CD14-positive monocyte (primary cell): ENCODE measurements around the gene ABHD11. TPM values are rescaled to one million over a fixed set of nuclear protein-coding genes. Genes with fewer than 3 reads are reported as not detected.

Source experiments
- DNase-seq, 3 donors: peaks; one replicate each; pipeline ENCODE4 v3.0.0-alpha.2; 2011 to 2022
- H2AFZ ChIP-seq: 2 replicates; pipeline ENCODE4 v1.6.0; 2012; ENCODE audit warnings: mild to moderate bottlenecking, low read depth, low read length, inconsistent platforms; ENCODE audit not compliant: insufficient read depth, poor library complexity, severe bottlenecking
- H3K27ac ChIP-seq, 2 donors: 1 replicate in 1 of 2; 2 replicates in 1 of 2; pipeline ENCODE4 v1.5.1; 2012 to 2013; ENCODE audit warnings: low read length in 2 of 2, control low read depth in 1 of 2, inconsistent platforms in 1 of 2, low read depth in 1 of 2, mild to moderate bottlenecking in 1 of 2
- H3K27me3 ChIP-seq, 2 donors: one replicate each; pipeline versions ENCODE4 v1.6.0 to v1.6.1; 2011 to 2013; ENCODE audit warnings: low read length in 2 of 2; ENCODE audit not compliant: control insufficient read depth in 2 of 2, insufficient read depth in 2 of 2
- H3K36me3 ChIP-seq, 2 donors: replicated peaks in 1 of 2; 1 replicate in 1 of 2; 2 replicates in 1 of 2; pipeline versions ENCODE4 v1.5.1 to v1.6.1; 2012 to 2013; ENCODE audit warnings: low read length in 2 of 2, control low read depth in 1 of 2, inconsistent platforms in 1 of 2, mild to moderate bottlenecking in 1 of 2; ENCODE audit not compliant: insufficient read depth in 2 of 2, control insufficient read depth in 1 of 2
- H3K4me1 ChIP-seq, 2 donors: 1 replicate in 1 of 2; 2 replicates in 1 of 2; pipeline versions ENCODE4 v1.5.1 to v1.6.1; 2012 to 2013; ENCODE audit warnings: low read length in 2 of 2, control low read depth in 1 of 2, inconsistent platforms in 1 of 2, mild to moderate bottlenecking in 1 of 2, moderate library complexity in 1 of 2; ENCODE audit not compliant: insufficient read depth in 2 of 2, control insufficient read depth in 1 of 2
- H3K4me2 ChIP-seq: replicated peaks from 2 replicates; pipeline ENCODE3; 2012; ENCODE audit warnings: low read length, moderate library complexity, mild to moderate bottlenecking; ENCODE audit not compliant: poor library complexity, severe bottlenecking; ENCODE audit errors: extremely low read depth
- H3K4me3 ChIP-seq, 3 experiments: fragments of 200-600 bp in 1 of 3; sonication (generic) in 1 of 3; replicated peaks in 1 of 3; 1 replicate in 2 of 3; 2 replicates in 1 of 3; pipeline ENCODE4 v1.5.1; 2011 to 2013; ENCODE audit warnings: low read length in 3 of 3, mild to moderate bottlenecking in 3 of 3, control low read depth in 2 of 3, low read depth in 2 of 3, inconsistent platforms in 1 of 3, moderate library complexity in 1 of 3
- H3K79me2 ChIP-seq: 2 replicates; pipeline ENCODE4 v1.6.0; 2012; ENCODE audit warnings: mild to moderate bottlenecking, control low read depth, inconsistent platforms, low read length, moderate library complexity; ENCODE audit not compliant: insufficient read depth
- H3K9ac ChIP-seq: 2 replicates; pipeline ENCODE4 v1.6.0; 2017; ENCODE audit warnings: low read length, mild to moderate bottlenecking; ENCODE audit not compliant: insufficient read depth, poor library complexity, severe bottlenecking
- H3K9me3 ChIP-seq, 2 donors: replicated peaks in 1 of 2; 1 replicate in 1 of 2; 2 replicates in 1 of 2; pipeline versions ENCODE4 v1.5.1 to v1.6.1; 2012 to 2013; ENCODE audit warnings: low read length in 2 of 2, control low read depth in 1 of 2; ENCODE audit not compliant: control insufficient read depth in 1 of 2, insufficient read depth in 1 of 2
- H4K20me1 ChIP-seq: 2 replicates; pipeline ENCODE4 v1.6.0; 2012; ENCODE audit warnings: mild to moderate bottlenecking, low read length, control low read depth, moderate library complexity; ENCODE audit not compliant: insufficient read depth
- H3K27ac Mint-ChIP-seq, 7 donors: one replicate each; pipeline ENCODE4 v1.8.0; 2020; ENCODE audit warnings: mild to moderate bottlenecking in 7 of 7, mixed read lengths in 7 of 7, moderate library complexity in 6 of 7, inconsistent platforms in 2 of 7
- H3K27me3 Mint-ChIP-seq, 3 donors: one replicate each; pipeline ENCODE4 v1.8.0; 2021 to 2022; ENCODE audit warnings: low read depth in 3 of 3, mild to moderate bottlenecking in 3 of 3, mixed read lengths in 3 of 3, moderate library complexity in 3 of 3, inconsistent platforms in 1 of 3
- H3K36me3 Mint-ChIP-seq, 2 donors: one replicate each; pipeline ENCODE4 v1.8.0; 2020; ENCODE audit warnings: mixed read lengths in 2 of 2, inconsistent platforms in 1 of 2, mild to moderate bottlenecking in 1 of 2
- H3K4me1 Mint-ChIP-seq: one replicate; pipeline ENCODE4 v1.8.0; 2020; ENCODE audit warnings: mild to moderate bottlenecking, mixed read lengths
- H3K4me3 Mint-ChIP-seq, 2 donors: one replicate each; pipeline ENCODE4 v1.8.0; 2020; ENCODE audit warnings: mild to moderate bottlenecking in 2 of 2, mixed read lengths in 2 of 2, moderate library complexity in 1 of 2
- H3K9me3 Mint-ChIP-seq, 7 donors: one replicate each; pipeline ENCODE4 v1.8.0; 2020 to 2022; ENCODE audit warnings: mixed read lengths in 7 of 7, mild to moderate bottlenecking in 6 of 7, moderate library complexity in 6 of 7, inconsistent platforms in 2 of 7
- CTCF ChIP-seq: fragments of 200-600 bp; IDR thresholded peaks from one replicate; pipeline ENCODE4 v1.8.0; 2022; ENCODE audit warnings: antibody characterized with exemption, mild to moderate bottlenecking
- WGBS: methylation state at CpG from one replicate; pipeline ENCODE4 v1.1.5; 2013; ENCODE audit warnings: missing lambda C conversion rate; ENCODE audit not compliant: insufficient coverage; 5-methylcytosine and 5-hydroxymethylcytosine counted together
- intact Hi-C, 2 donors: fragments of 100-400 bp; cut with micrococcal nuclease; formaldehyde crosslinking; loops; one replicate each; pipeline versions ENCODE4 v1.15.0 to v1.15.1; 2023
- polyA plus RNA-seq, 3 donors: library from polyadenylated mRNA; depleted of rRNA in 1 of 3; unstranded in 2 of 3; stranded (reverse) in 1 of 3; fragments of 300-500 nt in 2 of 3; fragments of >200 nt in 1 of 3; fragmentation: Illumina TruSeq in 2 of 3; gene quantifications; 1 replicate in 2 of 3; 2 replicates in 1 of 3; pipeline ENCODE4 v1.2.3, GENCODE V29; 2012 to 2021

The ABHD11 gene
- polyA plus RNA-seq, 3 donors, result 20.3 to 23.5 (median 22.1) TPM

DNA sequence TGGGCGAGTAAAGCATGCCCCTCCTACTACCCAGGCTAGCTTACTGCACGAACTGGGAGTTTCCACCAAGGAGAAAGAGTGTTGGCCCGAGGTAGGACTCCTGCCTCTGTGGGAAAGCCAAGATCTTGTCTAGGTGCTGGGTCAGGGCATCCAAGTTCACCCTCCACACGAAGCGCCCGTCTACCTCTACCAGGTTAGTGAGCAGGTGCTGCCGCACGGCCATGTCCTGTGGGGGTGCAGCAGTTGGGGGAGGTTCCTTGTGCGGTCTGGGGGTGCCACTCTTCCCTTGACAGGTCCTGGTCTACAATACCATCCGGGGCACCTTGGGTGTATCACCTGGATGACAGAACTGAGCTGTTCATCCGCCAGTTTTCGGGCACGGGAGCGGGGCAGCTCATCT, 1.7 kb downstream of the ABHD11 start:
- Mint-ChIP-seq H3K27me3 (peaks cover 18 to 34% (median 27%) of the 10 kb centered on the region in 3 donors), H3K27ac (peak overlapping the region in 1 of 7 donors; percentile 66), H3K36me3 (peaks cover 12 to 23% of the 10 kb centered on the region in 2 donors), H3K4me1 (peaks cover 22% of the 10 kb centered on the region), H3K9me3 (peaks cover 0 to 9% (median 5%) of the 10 kb centered on the region in 7 donors), H3K4me3 (no peak overlapping the region)
- whole genome bisulfite sequencing, result 96% methylated on average over 8 of the region's 14 CpGs
- no peak overlapping the region for H3K4me3 ChIP-seq
- H3K4me2 ChIP-seq, result no peak overlapping the region
- peaks cover 26 to 39% of the 10 kb centered on the region in 2 donors for H3K4me1 ChIP-seq
- H3K9me3 ChIP-seq, result peaks cover 0 to 7% of the 10 kb centered on the region in 2 donors
- peaks cover 12% of the 10 kb centered on the region for H4K20me1 ChIP-seq
- H3K79me2 ChIP-seq, result peaks cover 5% of the 10 kb centered on the region
- intact Hi-C loops, result loop anchor here (5.0 to 10.0 kb wide), 2 partner anchors 55 to 118 kb away; partner anchors contain the start of genes BUD23 (in 2 of the 2) and DNAJC30 (in 2 of the 2)
- H3K27ac ChIP-seq, result no peak overlapping the region
- H3K36me3 ChIP-seq, result peaks cover 13 to 15% of the 10 kb centered on the region in 2 donors
- DNase-seq, result no peak
- no peak for TF ChIP-seq CTCF
- no peak overlapping the region for H3K9ac ChIP-seq
- H3K27me3 ChIP-seq, result peaks cover 0 to 9% of the 10 kb centered on the region in 2 donors
- no peak overlapping the region for H2AFZ ChIP-seq

DNA sequence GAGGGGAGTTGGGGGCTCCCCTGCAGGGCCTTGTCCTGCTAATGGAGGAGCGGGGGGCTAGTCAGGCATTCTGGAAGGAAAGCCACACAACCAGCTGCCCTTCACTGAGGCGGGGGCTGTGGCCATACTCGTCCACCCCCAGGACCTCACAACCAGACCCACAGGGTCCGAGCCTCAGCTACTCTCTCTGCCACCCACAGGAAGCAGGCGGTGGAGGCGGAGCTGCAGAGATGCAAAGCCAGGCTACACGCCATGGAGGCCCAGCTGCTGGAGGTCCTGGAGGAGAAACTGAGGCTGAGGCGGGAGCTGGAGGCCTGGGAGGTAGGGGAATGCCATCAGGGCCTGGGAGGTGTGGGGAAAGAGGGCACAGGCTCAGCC, 3.1 kb downstream of the ABHD11 start:
- peak overlapping the region in 4 of 7 donors; percentile 35 to 88 (median 61) for H3K27ac Mint-ChIP-seq
- H3K36me3 ChIP-seq, result peaks cover 13 to 15% of the 10 kb centered on the region in 2 donors
- H3K9me3 Mint-ChIP-seq, result peaks cover 0 to 11% (median 5%) of the 10 kb centered on the region in 7 donors
- DNase-seq, result no peak
- peaks cover 12 to 23% of the 10 kb centered on the region in 2 donors for H3K36me3 Mint-ChIP-seq
- no peak overlapping the region for H3K4me3 ChIP-seq
- H3K27me3 Mint-ChIP-seq, result peaks cover 16 to 41% (median 33%) of the 10 kb centered on the region in 3 donors
- no peak overlapping the region for H3K4me2 ChIP-seq
- peaks cover 0 to 10% of the 10 kb centered on the region in 2 donors for H3K27me3 ChIP-seq
- intact Hi-C loops, result loop anchor here (5.0 to 10.0 kb wide), 2 partner anchors 53 to 119 kb away; partner anchors contain the start of genes BUD23 (in 2 of the 2) and DNAJC30 (in 2 of the 2)
- H3K79me2 ChIP-seq, result peaks cover 5% of the 10 kb centered on the region
- peaks cover 0 to 7% of the 10 kb centered on the region in 2 donors for H3K9me3 ChIP-seq
- H4K20me1 ChIP-seq, result peaks cover 12% of the 10 kb centered on the region
- H2AFZ ChIP-seq, result no peak overlapping the region
- no peak overlapping the region for H3K27ac ChIP-seq
- 85% methylated on average over 8 of the region's 8 CpGs for WGBS
- H3K4me3 Mint-ChIP-seq, result no peak overlapping the region
- no peak overlapping the region for H3K9ac ChIP-seq
- H3K4me1 ChIP-seq, result peaks cover 30 to 47% of the 10 kb centered on the region in 2 donors
- TF ChIP-seq CTCF, result no peak
- peaks cover 28% of the 10 kb centered on the region for H3K4me1 Mint-ChIP-seq
